Stimulated activated memory B cell treated with anti-CD40 and anti-IgM and Interleukin-4, amounts not matched to agents 10 μg/mL and 1 μg/mL and 100 μg/mL, for 72 hours (primary cell): ENCODE data around the gene PDE6A.

ENCODE experiments used
- ATAC-seq: fragments of 150-1000 bp; cut with Tn5 transposase; 2 replicates; pipeline ENCODE4 v1.10.0; 2021
- H3K27ac Mint-ChIP-seq: one replicate; pipeline ENCODE4 v1.8.0; 2022; ENCODE audit warnings: mild to moderate bottlenecking, mixed read lengths
- H3K27me3 Mint-ChIP-seq: one replicate; pipeline ENCODE4 v1.8.0; 2022; ENCODE audit warnings: mixed read lengths
- H3K36me3 Mint-ChIP-seq: one replicate; pipeline ENCODE4 v1.8.0; 2022; ENCODE audit warnings: mixed read lengths
- H3K4me1 Mint-ChIP-seq: one replicate; pipeline ENCODE4 v1.8.0; 2022; ENCODE audit warnings: mixed read lengths
- H3K4me3 Mint-ChIP-seq: one replicate; pipeline ENCODE4 v1.8.0; 2022; ENCODE audit warnings: mild to moderate bottlenecking, moderate library complexity, mixed read lengths
- H3K9me3 Mint-ChIP-seq: one replicate; pipeline ENCODE4 v1.8.0; 2022; ENCODE audit warnings: mixed read lengths

PDE6A gene

GRCh38 chr5:149853701-149854100 is 90.9 kb downstream of the PDE6A start:
- Mint-ChIP-seq H3K4me1 (peaks cover 5% of the 10 kb centered on the region), H3K9me3 (no peaks in the 10 kb centered on the region), H3K27ac (no peak overlapping the region), H3K36me3 (peaks cover 12% of the 10 kb centered on the region), H3K27me3 (no peaks in the 10 kb centered on the region), H3K4me3 (no peak overlapping the region)
- ATAC-seq, result no peak

DNA sequence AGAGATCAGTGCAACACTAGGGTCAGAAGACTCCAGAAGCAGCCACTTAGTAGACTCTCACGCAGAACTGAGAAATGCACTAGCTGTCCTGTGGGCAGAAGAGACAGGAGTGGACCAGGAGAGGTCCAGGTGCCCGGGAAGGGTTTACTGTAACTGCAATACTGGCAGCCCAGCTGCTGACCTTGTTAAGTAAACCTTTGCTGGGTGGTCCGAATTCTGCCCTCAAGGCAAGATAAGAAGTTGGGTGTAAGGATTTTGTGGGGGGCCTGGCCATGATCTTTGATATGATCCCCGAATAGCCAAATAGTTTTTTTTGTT is 91.3 kb downstream of the PDE6A start:
- Mint-ChIP-seq H3K4me3 (no peak overlapping the region), H3K27me3 (no peaks in the 10 kb centered on the region), H3K27ac (no peak overlapping the region), H3K4me1 (peaks cover 5% of the 10 kb centered on the region), H3K36me3 (peaks cover 16% of the 10 kb centered on the region), H3K9me3 (no peaks in the 10 kb centered on the region)
- ATAC-seq, result no peak

- Mint-ChIP-seq H3K4me1 (peaks cover 5% of the 10 kb centered on the region), H3K4me3 (no peak overlapping the region), H3K36me3 (peaks cover 21% of the 10 kb centered on the region), H3K9me3 (no peaks in the 10 kb centered on the region), H3K27me3 (no peaks in the 10 kb centered on the region), H3K27ac (no peak overlapping the region)
- peak; percentile 50 for ATAC-seq
Observed at GRCh38 chr5:149852641-149853330, 91.8 kb downstream of the PDE6A start.

DNA sequence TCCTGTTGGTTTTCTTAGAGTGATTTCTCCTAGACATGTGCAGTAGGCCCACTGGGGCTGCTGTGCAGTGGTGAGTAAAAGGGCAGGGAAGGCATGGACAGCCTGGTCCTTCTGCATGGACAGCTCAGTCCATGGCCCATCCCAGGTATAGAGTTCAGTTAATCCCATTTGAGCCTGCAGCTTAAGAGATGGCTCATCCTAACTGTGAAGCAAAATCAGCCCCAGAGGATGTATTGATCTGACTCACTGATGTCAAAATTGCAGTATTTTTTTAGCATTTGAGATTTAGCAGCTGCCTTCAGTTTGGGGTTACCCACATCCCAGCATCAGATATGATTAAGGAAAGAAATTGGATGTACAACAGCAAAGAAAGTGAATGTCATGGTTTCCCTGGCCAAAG is 93.4 kb downstream of the PDE6A start:
- H3K36me3 Mint-ChIP-seq, result peaks cover 35% of the 10 kb centered on the region
- H3K27me3 Mint-ChIP-seq, result no peaks in the 10 kb centered on the region
- no peak overlapping the region for H3K27ac Mint-ChIP-seq
- ATAC-seq, result no peak
- peaks cover 5% of the 10 kb centered on the region for H3K4me1 Mint-ChIP-seq
- H3K9me3 Mint-ChIP-seq, result no peaks in the 10 kb centered on the region
- no peak overlapping the region for H3K4me3 Mint-ChIP-seq

DNA sequence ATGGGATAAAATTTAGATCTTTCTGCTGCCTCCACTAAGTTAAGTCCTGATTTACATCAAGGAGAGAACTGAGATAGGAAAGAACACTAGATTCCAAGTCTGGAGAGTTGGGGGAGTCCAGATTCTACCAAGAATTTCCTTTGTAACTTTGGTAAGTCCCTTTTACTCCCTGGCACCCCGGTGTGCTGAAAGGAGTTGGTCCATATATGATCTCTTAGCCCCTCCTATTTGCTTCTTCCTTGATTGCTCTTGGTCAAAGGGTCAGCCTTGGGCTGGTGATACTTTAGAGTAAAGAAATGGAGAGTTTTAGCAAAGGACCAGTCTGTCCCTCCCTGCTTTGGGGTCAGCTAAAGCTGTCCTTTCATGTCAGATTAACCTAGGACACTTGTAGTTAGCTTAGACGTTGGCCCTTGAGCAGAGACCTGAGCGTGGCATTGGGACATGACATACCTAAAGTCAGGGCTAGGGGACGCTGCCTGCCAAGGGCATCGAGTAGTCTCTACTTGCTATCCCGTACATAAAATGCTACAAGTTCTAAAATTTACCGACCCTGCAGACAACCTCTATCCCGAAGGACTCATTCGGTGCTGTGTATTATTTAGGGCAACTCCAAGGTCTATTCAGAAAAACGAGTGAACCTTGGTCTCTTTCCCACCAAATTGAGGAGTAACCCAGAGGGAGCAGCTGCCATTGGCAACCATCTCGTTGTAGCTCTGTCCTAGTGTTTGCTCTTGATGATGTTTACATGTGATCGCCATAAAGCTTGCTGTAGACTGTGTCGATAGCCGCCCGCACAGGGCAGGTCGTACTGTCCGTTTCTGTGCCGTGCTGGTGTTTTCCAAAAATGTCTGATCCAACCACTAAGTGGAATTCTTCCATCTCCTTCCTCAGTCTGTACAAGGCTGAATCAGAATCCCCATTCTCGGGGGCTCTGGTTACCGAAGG is 94.4 kb downstream of the PDE6A start:
- H3K27me3 Mint-ChIP-seq, result no peaks in the 10 kb centered on the region
- peaks cover 44% of the 10 kb centered on the region for H3K36me3 Mint-ChIP-seq
- peaks cover 5% of the 10 kb centered on the region for H3K4me1 Mint-ChIP-seq
- no peak overlapping the region for H3K4me3 Mint-ChIP-seq
- no peaks in the 10 kb centered on the region for H3K9me3 Mint-ChIP-seq
- ATAC-seq, result no peak
- no peak overlapping the region for H3K27ac Mint-ChIP-seq

DNA sequence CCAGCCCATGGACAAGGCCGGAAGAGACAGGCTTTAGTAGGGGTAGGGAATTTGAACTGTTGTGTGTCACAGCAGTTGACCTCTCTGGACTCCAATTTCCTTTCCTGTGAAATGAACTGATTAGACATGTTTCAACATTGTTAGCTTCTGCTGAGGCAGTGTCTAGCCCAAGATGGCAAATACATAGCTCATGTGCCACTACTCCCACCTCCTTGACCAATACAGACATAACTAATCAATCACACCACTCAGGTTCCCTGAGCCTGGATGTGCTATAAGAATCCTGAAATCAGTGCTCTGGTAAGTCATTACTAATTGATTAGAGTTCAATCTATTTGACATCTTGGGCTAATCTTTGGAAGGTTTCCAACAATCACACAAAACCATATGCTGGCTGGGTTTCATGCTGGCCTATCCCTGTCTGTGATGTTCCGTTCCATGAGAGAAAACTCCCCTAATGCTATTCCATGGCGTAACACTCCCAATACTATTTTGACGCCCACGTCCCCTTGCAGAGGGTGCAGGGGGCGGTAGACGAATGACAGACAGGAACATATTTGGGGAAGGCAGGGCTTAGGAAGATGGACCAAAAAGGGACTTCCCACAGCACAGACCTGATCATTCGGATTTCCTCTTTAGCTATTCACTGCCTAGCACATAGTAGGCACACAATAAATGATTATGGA is 95.2 kb downstream of the PDE6A start:
- H3K27me3 Mint-ChIP-seq, result no peaks in the 10 kb centered on the region
- H3K4me1 Mint-ChIP-seq, result peaks cover 5% of the 10 kb centered on the region
- no peak overlapping the region for H3K27ac Mint-ChIP-seq
- ATAC-seq, result no peak
- peaks cover 49% of the 10 kb centered on the region for H3K36me3 Mint-ChIP-seq
- no peaks in the 10 kb centered on the region for H3K9me3 Mint-ChIP-seq
- H3K4me3 Mint-ChIP-seq, result no peak overlapping the region

- H3K36me3 Mint-ChIP-seq, result peaks cover 64% of the 10 kb centered on the region
- H3K9me3 Mint-ChIP-seq, result no peaks in the 10 kb centered on the region
- H3K4me1 Mint-ChIP-seq, result peaks cover 5% of the 10 kb centered on the region
- H3K27ac Mint-ChIP-seq, result no peak overlapping the region
- H3K4me3 Mint-ChIP-seq, result no peak overlapping the region
- no peaks in the 10 kb centered on the region for H3K27me3 Mint-ChIP-seq
- no peak for ATAC-seq
Observed at GRCh38 chr5:149847611-149848010, 97.0 kb downstream of the PDE6A start.

- ATAC-seq, result no peak
- Mint-ChIP-seq H3K4me3 (no peak overlapping the region), H3K27me3 (no peaks in the 10 kb centered on the region), H3K4me1 (no peaks in the 10 kb centered on the region), H3K9me3 (no peaks in the 10 kb centered on the region), H3K27ac (no peak overlapping the region), H3K36me3 (peaks cover 76% of the 10 kb centered on the region)
Observed at GRCh38 chr5:149846021-149846420, 98.6 kb downstream of the PDE6A start.

DNA sequence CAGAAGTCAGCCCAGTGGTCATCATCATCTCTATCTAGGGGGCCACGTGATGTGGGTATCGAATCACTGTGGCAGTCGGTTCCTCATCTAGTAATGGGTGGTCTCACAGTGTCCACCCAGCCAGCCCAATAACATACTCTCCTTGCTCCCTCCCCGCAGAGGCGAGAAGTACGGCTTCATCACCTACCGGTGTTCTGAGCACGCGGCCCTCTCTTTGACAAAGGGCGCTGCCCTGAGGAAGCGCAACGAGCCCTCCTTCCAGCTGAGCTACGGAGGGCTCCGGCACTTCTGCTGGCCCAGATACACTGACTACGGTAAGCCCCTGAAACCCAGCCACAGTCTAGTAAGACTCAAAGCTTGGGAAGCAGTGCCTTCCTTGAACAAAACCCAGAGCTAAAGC is 99.0 kb downstream of the PDE6A start:
- peaks cover 80% of the 10 kb centered on the region for H3K36me3 Mint-ChIP-seq
- no peaks in the 10 kb centered on the region for H3K27me3 Mint-ChIP-seq
- H3K27ac Mint-ChIP-seq, result no peak overlapping the region

GRCh38 chr5:149841851-149842793 is 102.5 kb downstream of the PDE6A start:
- Mint-ChIP-seq H3K36me3 (peaks cover 66% of the 10 kb centered on the region), H3K4me3 (no peak overlapping the region), H3K9me3 (no peaks in the 10 kb centered on the region), H3K27ac (no peak overlapping the region), H3K4me1 (no peaks in the 10 kb centered on the region), H3K27me3 (no peaks in the 10 kb centered on the region)
- ATAC-seq, result no peak

More for the DNA sequence above, 99.0 kb downstream of the PDE6A start:
- ATAC-seq, result no peak
- Mint-ChIP-seq H3K9me3 (no peaks in the 10 kb centered on the region), H3K4me3 (no peak overlapping the region), H3K4me1 (no peaks in the 10 kb centered on the region)

- ATAC-seq, result no peak
- Mint-ChIP-seq H3K9me3 (no peaks in the 10 kb centered on the region), H3K27ac (peak overlapping the region; percentile 1), H3K4me3 (no peak overlapping the region), H3K4me1 (no peaks in the 10 kb centered on the region), H3K36me3 (peaks cover 60% of the 10 kb centered on the region), H3K27me3 (no peaks in the 10 kb centered on the region)
Observed at GRCh38 chr5:149840226-149840825, 104.3 kb downstream of the PDE6A start.

- no peak overlapping the region for H3K27ac Mint-ChIP-seq
- no peak overlapping the region for H3K4me3 Mint-ChIP-seq
- H3K36me3 Mint-ChIP-seq, result peaks cover 58% of the 10 kb centered on the region
- no peaks in the 10 kb centered on the region for H3K27me3 Mint-ChIP-seq
- no peaks in the 10 kb centered on the region for H3K4me1 Mint-ChIP-seq
- no peak for ATAC-seq
- no peaks in the 10 kb centered on the region for H3K9me3 Mint-ChIP-seq
Observed at GRCh38 chr5:149839761-149840160, 104.8 kb downstream of the PDE6A start.

DNA sequence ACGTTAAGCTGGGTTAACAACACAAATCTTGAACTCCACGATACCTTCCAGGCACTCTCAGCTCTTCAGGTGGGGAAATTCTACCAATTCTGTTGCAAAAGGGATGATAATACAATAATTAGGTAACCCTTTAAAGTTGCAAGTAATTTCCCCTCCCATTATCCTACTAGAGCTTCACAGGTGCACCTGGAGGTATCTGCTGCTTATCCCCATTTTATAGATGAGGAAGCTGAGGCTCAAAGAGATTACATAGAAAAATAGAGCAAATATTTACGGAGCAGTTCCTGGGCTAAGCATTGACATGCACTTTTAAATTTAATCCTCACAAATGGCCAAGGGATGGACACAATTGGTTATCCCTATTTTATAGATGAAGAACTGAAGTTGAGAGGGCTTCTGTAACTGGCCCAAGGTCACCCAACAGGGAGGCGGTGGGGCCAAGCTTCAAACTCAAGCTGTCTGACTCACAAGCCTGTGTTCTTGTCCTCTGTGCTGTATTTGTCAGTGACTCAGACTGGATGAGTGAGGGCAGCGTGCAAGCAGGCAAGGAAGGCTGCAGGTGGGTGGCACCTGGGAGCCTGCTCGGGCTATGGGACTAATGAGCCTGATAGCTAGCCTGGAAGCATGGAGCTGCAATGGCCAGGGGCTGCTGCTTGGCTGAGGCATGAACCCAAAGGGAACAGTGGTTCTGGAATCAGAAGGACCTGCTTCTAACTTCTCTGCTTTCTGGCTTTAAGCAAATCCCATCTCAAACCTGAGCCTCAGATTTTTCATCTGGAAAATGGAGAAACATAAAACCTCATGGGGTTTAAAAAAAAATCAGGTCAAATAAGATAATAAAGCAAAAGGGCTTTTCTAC is 105.5 kb downstream of the PDE6A start:
- Mint-ChIP-seq H3K27me3 (no peaks in the 10 kb centered on the region), H3K36me3 (peaks cover 57% of the 10 kb centered on the region), H3K9me3 (no peaks in the 10 kb centered on the region), H3K4me1 (no peaks in the 10 kb centered on the region), H3K27ac (no peak overlapping the region), H3K4me3 (no peak overlapping the region)
- ATAC-seq, result no peak
